ENCODE results near the gene SLC22A3. TPM values are rescaled to one million over a fixed set of nuclear protein-coding genes. Genes with fewer than 3 reads are reported as not detected.
"Not testable (repeated sequence)": the region's sequence is repeated elsewhere in the genome, so short reads cannot be mapped to it uniquely, and the experiment has no call there.

SLC22A3 gene, protein sequence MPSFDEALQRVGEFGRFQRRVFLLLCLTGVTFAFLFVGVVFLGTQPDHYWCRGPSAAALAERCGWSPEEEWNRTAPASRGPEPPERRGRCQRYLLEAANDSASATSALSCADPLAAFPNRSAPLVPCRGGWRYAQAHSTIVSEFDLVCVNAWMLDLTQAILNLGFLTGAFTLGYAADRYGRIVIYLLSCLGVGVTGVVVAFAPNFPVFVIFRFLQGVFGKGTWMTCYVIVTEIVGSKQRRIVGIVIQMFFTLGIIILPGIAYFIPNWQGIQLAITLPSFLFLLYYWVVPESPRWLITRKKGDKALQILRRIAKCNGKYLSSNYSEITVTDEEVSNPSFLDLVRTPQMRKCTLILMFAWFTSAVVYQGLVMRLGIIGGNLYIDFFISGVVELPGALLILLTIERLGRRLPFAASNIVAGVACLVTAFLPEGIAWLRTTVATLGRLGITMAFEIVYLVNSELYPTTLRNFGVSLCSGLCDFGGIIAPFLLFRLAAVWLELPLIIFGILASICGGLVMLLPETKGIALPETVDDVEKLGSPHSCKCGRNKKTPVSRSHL
- total RNA-seq (2014; rRNA removed; shearing (Covaris generic)) = 0.07 TPM in 1 of 2 replicates, not detected in the other
- 0.13 TPM in 1 of 2 replicates, not detected in the other for polyA plus RNA-seq (2014; cell fraction: nucleus; rRNA removed)

DNA sequence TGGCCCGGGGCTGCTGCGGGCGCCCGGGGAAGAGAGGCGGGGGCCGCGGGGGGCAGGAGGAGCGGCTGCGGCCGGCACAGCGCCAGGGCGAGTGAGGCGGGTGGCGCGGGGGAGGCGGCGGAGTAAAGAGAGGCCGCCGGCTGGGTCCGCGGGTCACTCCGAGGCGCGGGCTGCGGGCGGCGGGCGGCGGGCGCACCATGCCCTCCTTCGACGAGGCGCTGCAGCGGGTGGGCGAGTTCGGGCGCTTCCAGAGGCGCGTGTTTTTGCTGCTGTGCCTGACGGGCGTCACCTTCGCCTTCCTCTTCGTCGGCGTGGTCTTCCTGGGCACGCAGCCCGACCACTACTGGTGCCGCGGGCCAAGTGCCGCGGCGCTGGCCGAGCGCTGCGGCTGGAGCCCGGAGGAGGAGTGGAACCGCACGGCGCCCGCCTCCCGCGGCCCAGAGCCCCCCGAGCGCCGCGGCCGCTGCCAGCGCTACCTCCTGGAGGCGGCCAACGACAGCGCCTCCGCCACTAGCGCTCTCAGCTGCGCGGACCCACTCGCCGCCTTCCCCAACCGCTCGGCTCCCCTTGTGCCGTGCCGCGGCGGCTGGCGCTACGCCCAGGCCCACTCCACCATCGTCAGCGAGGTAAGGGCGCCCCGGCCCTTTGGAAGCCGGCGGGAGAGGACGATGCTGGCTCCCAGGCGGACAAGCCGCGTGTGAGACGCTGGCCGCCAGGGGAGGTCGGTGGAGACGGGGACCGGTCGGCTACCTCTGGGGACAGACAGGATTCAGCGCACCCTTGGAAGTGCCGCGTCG is at the start of gene SLC22A3:
TSS of gene SLC22A3 (plus strand) at position 156 of the 797 bp plus-strand sequence. CDS start at position 198, 42 bp downstream.
- DNase-seq (ENCODE audit: extremely low read depth, low read depth) = no peak

DNA sequence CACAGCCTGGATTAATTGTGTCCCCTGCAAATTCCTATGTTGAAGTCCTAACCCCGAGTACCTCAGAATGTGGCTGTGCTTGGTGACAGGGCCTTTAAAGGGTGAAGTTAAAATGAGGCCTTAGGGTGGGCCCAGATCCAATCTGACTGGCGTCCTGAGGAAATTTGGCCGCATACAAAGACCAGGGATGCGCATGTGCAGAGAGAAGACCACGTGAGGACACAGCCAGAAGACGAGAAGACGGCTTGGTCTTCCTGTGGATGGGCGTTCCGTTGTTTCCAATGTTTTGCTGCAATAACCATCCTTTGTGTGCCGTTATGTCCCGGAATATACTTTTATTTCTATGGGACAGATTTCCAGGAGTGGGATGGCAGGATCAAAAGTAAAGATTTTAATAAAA is 48.6 kb upstream of the SLC22A3 start:
- DNase-seq (ENCODE audit: extremely low read depth, low read depth) = no peak

DNA sequence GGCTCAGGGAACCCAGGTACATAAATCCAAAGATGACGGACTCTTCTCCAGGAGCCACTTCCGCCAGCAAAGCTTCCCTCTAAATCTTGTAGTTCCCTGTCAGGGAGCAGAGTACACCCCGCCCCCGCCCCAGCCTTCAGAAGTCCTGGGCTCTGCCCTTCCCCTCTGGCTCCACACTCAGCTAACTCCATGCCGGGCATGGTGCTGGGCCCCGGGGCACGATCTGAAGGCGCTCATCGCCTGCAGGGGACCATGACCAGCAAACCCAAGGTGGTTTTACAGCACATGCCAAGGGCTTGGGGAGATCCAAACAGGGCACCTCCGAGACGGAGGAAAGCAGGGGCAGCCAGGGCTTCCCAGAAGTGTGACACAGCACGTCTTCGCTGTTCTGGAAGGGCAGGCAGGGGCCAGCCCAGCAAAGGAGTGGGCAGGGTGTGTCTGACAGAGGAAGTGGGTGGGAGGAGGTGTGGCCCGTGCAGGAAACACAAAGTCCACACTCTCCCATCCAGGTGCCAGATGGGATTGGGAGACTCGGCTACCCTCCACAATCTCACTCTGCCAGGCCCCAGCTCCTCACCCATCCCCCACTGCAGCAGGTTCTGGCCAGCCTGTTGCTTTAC is 48.0 kb upstream of the SLC22A3 start:
- no peak for DNase-seq (ENCODE audit: extremely low read depth, low read depth)

DNA sequence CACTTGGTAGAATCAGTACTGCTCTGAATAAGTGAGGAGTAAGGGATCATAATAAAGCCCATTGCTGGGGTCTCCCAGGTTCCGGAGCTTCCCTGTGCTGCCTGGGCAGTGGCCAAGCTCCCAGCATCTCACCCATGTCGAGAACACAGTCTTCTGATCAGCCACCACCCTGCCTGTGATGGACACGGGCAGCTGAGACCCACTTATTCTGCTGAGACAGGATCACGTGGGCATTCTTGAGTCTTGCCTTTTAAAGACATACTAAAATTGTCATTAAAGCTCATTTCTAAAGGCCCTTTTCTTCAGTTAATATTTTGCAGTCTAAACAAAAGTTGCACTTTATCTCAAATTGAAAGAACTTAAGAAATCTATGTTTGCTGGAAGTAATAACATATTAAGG is 46.8 kb upstream of the SLC22A3 start:
- DNase-seq (ENCODE audit: extremely low read depth, low read depth) = no peak

DNA sequence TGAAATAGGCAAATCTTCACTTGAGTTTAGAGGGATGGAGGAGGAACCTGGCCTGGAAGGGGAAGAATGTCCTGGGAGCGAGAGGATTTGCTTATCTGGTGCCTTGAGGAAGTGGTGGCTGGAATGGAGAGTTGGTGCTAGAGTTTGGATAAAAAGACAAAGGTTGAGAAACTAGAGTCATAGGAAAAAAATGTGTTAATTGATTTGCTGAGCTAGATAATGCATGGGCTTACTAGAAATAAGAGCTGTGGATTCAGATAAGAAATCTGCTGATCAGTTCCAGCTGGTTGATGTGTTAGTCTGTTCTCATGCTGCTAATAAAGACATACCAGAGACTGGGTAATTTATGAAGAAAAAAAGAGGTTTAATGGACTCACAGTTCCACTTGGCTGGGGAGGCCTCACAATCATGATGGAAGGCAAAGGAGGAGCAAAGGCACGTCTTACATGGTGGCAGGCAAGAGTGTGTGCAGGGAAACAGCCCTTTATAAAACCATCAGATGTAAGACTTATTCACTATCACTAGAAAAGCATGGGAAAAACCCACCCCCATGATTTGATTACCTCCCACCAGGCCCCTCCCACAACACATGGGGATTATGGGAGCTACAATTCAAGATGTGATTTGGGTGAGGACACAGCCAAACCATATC is 45.6 kb upstream of the SLC22A3 start:
- not testable (repeated sequence) for DNase-seq (ENCODE audit: extremely low read depth, low read depth)

DNA sequence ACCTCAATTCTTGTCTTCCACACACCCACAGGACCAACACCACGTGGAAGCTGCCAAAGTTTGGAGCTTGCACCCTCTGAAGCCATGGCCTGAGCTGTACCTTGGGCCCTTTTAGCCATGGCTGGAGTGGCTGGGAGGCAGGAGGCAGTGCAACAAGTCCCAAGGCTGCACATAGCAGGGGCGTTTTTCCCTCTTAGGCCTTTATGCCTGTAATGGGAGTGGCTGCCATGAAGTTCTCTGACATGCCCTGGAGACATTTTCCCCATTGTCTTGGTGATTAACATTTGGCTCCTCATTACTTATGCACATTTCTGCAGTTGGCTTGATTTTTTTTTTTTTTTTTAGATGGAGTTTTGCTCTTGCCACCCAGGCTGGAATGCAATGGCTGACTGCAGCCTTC is 44.4 kb upstream of the SLC22A3 start:
- no peak for DNase-seq (ENCODE audit: extremely low read depth, low read depth)

DNA sequence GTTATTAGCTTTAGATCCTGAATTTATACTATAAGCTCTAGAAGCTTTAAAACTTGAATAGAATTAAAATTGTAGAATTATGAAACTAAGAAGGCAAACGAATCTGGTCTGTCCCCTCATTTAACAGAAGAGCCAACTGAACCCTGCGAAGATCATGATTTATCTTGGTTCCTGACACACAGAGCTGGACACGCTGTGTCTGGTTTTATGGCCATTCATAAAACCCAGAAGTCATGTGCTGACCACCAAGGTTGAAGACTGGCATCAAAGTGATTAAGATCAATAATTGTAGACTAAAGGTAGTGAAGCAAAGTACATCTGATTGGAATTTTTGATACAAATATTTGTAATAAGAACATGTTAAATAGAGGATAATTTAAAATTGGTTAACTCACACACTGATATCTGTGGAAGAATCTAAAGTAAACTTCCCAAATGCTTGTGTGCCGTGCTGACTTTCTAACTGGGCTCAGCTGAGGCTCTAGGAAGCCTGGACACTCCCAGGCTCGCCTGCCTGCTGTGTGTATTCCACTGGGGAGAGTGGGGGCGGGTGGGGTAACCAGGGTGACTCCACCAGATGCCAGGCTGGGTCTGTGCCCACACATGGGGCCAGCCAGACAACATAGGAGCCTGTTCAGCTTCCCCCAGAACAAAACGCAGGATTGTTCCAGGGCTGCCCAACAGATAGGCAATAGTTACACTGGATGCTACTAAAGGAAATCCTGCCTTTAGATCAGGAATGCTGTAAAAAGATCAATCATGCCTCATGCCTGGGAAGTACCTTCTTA is 42.1 kb upstream of the SLC22A3 start:
- no peak for DNase-seq (ENCODE audit: extremely low read depth, low read depth)

DNA sequence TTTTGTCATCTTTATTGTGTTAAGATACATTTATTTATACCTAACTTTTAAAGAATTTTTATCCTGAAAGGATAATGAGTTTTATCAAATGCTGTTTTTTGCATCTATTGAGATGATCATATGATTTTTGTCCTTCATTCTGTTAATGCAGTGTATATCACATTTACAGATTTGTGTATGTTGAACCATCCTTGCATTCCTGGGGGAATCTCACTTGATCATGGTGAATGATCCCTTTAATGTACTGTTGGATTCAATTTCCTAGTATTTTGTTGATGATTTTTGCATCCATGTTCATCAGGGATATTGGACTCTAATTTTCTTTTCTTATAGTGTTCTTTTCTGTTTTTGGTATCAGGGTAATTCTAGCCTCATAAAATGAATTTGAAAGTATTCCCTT is 38.5 kb upstream of the SLC22A3 start:
- no peak for DNase-seq (ENCODE audit: extremely low read depth, low read depth)

DNA sequence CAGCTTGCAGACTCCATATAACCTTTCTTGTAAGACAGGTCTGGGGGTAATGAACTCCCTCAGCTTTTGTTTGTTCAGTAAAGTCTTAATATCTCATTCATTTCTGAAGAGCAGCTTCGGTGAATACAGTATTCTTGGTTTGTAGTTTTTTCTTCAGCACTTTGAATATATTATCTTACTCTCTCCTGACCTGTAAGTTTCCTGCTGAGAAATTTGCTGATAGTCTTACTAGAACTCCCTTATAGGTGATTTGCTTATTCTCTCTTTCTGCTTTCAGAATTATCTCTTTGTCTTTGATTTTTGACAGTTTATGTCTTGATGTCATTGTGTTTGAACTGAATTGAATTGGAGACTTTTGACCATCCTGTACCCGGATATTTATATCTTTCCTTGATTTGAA is 35.3 kb upstream of the SLC22A3 start:
- no peak for DNase-seq (ENCODE audit: extremely low read depth, low read depth)

DNA sequence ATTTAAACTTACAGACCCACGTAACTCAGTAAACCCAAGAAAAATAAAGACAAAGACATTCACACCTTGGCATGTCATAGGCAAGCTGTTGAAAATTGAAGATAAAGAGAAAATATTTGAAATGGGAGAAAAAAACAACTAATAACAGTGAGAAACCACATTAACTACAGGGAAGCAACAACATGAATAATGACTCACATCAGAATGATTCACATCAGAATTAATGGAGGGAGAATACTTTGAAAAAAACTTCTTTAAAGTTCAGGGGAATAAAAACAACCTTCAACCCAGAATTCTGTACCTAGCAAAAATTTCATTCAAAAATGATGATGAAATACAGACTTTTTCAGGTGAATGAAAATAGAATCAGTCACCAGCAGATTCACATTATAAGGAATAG is 32.9 kb upstream of the SLC22A3 start:
- DNase-seq (ENCODE audit: extremely low read depth, low read depth) = no peak

DNA sequence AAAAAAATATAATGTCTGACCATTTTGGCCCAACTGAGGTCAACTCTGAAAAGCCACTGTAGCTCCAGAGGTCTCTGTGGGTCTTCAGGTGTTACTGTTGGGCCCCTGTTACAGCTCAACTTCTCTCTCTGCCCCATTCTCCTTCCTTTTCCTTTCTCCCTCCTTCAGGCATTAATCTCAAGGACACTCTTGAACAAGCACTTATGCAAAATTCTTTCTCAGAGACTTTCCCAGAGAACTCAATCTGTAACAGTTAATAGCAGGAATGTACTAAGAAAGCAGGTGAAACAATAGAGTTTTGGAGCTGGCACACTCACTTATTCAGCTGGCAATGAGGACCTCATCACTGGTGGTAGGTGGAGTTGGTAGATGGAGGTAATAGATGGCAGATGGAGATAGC is 31.9 kb upstream of the SLC22A3 start:
- no peak for DNase-seq (ENCODE audit: extremely low read depth, low read depth)

DNA sequence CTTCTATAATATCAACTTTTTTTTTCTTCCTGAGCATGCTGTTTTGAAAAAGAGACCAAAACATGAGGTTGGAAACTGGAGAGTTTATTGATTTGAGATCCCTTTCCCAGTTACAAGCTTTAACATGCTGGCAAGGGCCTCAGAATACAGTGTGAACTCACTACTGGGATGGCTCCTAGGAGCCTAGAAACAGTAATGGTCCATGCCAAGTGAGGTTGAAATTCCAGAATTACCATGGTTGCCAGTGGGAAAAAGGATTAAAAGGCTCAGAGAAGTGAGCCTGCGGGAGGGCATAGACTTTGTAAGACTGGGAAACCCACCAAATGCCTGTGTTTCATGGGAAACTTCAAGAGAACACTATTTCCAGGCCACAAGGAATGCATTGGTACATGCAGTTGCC is 28.9 kb upstream of the SLC22A3 start:
- no peak for DNase-seq (ENCODE audit: extremely low read depth, low read depth)

DNA sequence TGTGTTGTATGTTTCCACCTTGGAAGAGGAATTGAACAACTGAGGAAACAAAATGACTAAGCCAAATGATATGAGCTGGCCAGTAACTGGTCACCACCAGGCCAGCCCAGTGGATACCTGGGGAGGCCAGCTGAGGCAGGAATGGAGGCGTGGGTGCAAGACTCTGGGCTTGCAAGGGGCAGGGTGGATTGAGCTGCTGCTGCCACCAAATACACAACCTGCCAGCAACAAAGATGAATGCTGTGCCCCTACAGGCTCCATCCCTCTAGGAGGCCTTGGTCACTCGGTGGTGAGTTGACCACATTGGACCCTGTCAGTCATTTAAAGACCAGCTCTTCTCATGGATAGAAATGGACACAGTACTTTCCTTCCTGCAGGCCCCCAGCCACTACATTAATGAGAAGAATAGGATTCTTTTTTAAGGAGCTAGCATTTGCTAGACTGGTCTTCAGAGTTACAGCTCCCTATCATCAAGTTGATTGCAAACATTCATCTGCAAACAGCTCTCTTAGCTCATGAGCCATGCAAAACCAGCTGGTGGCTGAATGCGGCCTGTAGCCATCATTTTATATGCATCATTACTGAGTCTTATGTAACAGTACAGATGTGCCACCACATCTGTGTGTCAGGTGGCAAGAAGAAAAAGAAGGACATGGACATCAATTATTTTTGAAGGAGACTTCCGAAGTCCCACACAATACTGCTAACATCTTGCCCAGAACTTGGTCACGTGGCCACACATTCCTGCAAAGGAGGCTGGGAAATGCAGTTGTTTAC is 26.3 kb upstream of the SLC22A3 start:
- no peak for DNase-seq (ENCODE audit: extremely low read depth, low read depth)

DNA sequence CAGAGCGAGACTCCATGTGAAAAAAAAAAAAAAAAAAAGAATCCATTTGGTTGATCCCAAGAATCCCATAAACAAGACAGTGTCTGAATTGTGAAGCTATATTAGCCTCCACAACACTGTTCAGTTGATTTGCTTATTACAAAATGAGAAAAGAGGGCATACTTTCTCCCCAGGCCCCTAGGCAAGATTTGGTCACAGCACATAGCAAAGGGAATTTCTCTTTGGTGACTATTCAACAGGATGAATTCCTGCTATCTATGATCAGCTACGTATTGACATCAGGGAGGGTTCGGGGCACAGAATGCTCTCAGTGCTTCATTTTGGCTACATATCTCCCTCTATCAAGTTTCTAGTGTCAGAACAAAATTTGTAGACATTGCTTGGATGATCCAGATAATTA is 20.2 kb upstream of the SLC22A3 start:
- no peak for DNase-seq (ENCODE audit: extremely low read depth, low read depth)

DNA sequence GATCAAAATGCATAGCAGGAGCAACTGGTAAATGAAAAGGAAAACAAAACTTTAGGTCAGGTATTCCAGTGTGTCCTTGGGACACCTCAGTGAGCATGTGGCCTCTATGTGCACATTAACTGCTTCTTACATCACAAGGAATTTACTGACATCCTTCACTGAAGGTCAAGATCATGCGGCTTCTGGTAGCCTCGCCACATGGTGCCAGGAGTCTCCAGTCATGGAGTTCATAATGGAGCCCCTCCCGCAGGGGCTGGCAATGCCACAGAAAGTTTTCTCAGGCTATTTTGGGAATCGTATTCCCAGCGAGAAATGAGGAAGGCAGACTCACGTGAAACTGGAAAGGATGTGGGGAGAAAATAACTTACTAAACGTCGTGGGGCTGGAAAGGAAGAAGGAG is 19.7 kb upstream of the SLC22A3 start:
- DNase-seq (ENCODE audit: extremely low read depth, low read depth) = no peak

DNA sequence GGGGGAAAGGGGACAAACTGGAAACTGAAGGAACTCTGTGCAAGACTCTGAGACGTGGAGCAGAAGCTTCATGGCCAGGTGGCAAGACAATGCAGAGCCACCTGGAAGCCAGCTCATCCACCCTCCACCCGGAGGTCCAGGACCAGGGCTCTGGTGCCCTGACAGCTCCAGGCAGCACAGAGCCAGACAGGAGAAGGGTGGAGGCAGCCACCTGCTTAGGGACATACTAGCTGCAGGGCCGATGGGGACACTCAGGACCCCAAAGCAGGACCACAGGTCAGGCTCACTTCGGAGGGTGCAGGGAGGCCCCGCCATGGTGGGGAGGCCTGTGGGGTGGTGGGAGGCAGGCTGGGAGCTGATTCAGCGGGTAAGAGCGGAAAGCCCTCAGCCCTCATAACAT is 19.0 kb upstream of the SLC22A3 start:
- no peak for DNase-seq (ENCODE audit: extremely low read depth, low read depth)

DNA sequence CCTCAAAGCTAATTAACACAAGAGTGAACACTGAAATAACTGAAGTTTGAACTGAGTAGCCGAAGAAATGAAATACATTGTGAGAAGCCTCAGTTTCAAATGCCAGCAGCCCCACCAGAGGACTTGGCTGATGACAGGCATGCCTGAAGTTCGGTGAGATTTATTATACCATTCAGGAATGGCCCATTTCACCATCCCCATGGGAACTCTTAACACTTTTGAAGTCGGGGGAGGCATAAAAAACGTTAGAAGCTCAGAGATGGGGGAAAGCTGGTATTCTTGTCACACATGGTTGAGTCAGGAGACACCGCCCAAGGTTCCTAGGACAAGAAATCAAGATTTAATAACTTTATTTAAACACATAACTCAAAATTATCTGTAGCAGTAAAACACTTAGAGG is 17.6 kb upstream of the SLC22A3 start:
- no peak for DNase-seq (ENCODE audit: extremely low read depth, low read depth)

DNA sequence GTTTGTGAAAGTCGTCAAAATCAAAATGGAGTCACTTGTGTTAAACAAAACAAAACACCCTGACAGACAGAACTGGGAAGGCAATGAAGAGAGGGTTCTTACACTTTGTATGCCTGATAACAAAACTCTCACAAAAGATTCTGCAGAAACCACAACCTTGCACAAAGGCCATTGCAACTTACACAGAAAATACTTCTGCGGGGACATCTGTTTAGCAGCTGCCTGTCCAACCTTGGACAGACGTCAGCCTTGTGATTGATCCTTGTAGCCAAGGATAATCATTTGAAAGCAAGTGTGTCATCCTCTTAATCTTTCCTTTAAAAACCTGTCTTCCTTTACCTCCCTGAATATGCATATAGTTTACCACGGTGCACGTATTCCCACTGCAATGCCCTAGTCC is 17.0 kb upstream of the SLC22A3 start:
- DNase-seq (ENCODE audit: extremely low read depth, low read depth) = no peak

DNA sequence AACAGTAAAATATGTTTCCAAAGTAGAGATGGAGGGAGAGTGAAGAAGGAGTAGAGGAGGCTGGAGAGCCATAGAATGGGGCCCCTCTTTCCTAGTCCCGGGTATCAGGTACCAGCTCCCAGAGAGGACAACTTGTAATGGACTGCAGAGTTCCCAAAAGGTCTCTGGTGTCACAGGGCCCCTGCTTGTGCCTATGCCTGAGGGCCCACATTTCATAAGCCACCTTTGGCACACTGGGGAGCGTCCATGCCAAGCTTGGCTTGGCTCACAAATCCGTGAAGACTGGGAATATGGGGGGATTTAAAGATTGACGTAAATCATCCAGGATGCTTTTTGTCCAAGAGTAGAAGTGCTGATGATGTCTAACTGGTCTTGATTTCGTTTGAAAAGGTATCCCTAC is 16.4 kb upstream of the SLC22A3 start:
- no peak for DNase-seq (ENCODE audit: extremely low read depth, low read depth)
